GM19099 (cell line): Measurements from ENCODE around the gene TRAPPC12.

Source experiments
- POLR2A ChIP-seq: IDR thresholded peaks from 3 replicates; pipeline ENCODE4 v1.6.1; 2011; ENCODE audit warnings: low read depth; ENCODE audit not compliant: insufficient read length; ENCODE audit errors: extremely low read depth

Gene TRAPPC12

DNA sequence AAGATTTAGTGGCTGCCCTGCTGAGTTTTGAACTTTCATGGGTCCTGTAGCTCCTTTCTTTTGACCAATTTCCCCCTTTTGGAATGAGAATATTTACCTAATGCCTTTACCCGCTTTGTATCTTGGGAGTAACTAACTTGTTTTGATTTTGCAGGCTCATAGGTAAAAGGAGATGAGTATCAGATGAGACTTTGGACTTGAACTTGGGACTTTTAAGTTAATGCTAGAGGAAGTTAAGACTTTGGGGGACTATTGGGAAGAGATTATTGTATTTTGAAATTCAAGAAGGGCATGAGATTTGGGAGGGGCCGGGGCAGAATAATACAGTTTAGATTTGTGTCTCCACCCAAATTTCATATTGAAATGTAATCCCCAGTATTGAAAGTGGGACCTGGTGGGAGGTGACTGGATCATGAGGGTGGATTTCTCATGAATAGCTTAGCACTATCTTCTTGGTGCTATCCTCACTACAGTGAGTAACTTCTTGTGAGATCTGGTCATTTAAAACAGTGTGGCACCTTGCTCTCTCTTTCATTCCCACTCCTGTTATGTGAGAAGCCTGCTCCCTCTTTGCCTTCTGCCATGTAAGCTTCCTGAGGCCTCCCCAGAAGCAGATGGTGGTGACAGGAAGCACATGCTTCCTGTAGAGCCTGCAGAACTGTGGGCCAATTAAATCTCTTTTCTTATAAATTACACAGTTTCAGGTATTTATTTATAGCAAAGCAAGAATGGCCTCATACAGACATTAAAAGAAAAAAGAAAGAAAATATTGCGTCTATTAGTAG, 133.7 kb downstream of the TRAPPC12 start:
- TF ChIP-seq POLR2A: no peak

DNA sequence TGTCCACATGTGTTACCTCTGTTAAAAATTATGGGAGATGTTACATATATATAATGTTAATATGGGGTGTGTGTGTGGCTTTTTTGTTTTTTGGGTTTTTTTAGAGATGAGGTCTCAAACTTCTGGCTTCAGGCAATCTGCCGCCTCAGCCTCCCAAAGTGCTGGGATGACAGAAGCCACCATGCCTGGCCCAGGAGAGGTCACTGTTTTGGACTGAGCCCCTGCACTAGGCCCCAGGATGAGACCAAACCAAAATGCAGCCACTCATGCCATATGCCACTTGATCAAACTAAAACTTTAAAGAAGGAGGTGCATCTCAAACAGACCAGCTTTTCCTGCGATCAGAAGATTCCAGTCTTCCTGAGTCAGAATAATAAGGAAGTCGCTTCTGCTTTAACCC, 137.3 kb downstream of the TRAPPC12 start:
- no peak for TF ChIP-seq POLR2A

DNA sequence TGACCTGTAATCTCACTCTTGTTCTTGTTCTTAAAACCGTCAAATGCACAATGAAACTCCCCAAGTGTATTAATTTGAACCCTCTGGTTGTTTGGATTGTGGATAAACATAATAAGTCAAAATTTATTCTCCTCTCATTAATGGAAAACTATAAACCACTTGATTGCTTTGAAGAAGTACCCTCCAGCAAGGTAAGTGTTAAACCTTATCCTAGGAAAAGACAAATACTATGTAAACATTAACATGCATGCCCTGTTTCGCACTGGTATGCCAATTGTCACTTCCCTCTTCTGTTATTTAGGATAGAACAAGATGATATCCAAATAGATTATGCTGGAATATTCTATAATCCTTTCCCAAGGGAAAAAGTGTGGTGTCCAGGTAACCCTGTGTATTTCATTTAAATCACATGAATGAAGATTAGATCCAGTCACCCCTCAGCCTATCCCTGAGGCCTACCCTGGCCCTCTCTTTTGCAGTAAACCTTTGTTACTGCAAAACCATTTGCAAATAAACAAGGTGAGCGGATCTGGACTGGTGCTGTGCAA, 138.5 kb downstream of the TRAPPC12 start:
- TF ChIP-seq POLR2A: no peak

- TF ChIP-seq POLR2A: peak; percentile 95
Observed at GRCh38 chr2:3518496-3519254, 139.2 kb downstream of the TRAPPC12 start.

GRCh38 chr2:3519255-3520205, 140.0 kb downstream of the TRAPPC12 start, which contains the start of gene ADI1:
Gene ADI1 (minus strand): TSS chr2:3519531. CDS start chr2:3519487, 44 bp downstream.
- TF ChIP-seq POLR2A: peak; percentile 79

GRCh38 chr2:3520591-3520990, 141.1 kb downstream of the TRAPPC12 start:
- no peak for TF ChIP-seq POLR2A

DNA sequence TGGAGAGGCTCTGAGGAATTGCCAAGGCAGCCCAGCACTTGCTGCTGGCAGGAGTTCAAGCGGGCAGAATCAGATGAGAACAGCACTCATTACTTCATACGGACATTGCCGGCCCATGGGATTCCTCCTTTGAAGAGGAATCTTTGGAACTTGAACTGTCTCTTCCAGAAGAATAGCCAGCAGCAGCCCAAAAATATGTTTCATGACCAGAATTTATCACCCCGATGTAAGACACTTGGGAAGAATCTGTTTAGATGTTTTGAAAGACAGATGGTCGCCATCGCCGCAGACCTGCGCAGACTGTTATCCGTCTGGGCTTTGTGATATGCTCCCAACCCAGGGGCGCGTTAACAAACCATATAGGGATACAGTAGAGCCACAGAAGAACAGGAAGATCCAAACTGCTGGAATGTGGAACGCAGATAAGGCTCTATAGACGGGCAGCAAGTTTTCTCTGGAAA, 143.5 kb downstream of the TRAPPC12 start:
- no peak for TF ChIP-seq POLR2A

DNA sequence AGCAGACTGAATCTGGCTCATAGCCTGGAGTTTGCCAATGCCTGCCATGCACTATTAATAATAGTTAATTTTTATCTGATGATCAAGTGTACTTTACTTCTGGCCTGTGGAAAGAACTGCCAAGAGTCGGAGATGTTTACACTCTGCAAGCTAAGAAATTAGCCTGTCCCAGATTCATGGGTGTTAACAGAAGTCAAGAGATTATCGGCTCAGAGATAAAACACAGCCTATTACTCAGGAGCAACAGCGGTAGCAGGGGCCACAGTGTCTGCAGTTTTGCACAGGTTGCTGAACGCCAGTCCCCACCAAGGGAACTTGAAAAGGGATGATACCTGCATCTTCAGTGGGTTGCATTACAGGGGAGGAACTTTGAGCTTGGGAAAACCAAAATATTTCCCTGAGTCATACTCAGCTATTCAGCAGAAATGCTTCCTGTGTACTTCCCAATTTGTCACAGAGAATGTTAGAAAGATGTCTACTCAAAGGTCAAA, 144.1 kb downstream of the TRAPPC12 start:
- no peak for TF ChIP-seq POLR2A

- no peak for TF ChIP-seq POLR2A
Observed at GRCh38 chr2:3526871-3527270, 147.4 kb downstream of the TRAPPC12 start.

GRCh38 chr2:3527886-3528785, 148.6 kb downstream of the TRAPPC12 start:
- no peak for TF ChIP-seq POLR2A
